OCI-LY7 (cell line): ENCODE results near the gene OR52B2.

ENCODE experiments used
- EZH2phosphoT487 ChIP-seq: fragments of 200-600 bp; sonication (generic); IDR thresholded peaks from 2 replicates; pipeline ENCODE4 v1.6.1; 2018; ENCODE audit warnings: low read depth, borderline replicate concordance, mild to moderate bottlenecking, mixed run types, antibody characterized with exemption, low read length, moderate library complexity, mixed read lengths
- TF ChIP-seq, protein P1 (sequence below): fragments of 200-600 bp; sonication (generic); conservative IDR thresholded peaks from 2 replicates; pipeline ENCODE4 v1.5.1; 2014; ENCODE audit warnings: mild to moderate bottlenecking, antibody characterized with exemption, low read length, moderate library complexity, mixed read lengths

DNA sequence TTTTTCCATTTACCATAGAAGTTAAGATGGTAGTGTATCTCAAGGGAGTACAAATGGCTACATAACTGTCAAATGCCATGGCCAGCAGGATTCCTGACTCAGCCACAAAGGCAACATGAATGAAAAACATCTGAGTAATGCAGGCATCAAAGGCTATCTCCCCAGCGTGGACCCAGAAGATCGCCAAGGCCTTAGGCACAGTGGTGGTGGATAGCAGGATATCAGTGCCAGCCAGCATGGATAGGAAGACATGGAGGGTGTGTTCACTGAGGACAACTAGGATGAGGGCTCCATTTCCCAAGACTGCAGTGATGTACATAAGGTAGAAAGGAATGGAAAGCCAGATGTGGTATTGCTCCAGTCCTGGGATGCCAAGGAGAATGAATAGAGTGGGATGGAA, 18.0 kb downstream of the OR52B2 start:
- TF ChIP-seq, protein P1, sequence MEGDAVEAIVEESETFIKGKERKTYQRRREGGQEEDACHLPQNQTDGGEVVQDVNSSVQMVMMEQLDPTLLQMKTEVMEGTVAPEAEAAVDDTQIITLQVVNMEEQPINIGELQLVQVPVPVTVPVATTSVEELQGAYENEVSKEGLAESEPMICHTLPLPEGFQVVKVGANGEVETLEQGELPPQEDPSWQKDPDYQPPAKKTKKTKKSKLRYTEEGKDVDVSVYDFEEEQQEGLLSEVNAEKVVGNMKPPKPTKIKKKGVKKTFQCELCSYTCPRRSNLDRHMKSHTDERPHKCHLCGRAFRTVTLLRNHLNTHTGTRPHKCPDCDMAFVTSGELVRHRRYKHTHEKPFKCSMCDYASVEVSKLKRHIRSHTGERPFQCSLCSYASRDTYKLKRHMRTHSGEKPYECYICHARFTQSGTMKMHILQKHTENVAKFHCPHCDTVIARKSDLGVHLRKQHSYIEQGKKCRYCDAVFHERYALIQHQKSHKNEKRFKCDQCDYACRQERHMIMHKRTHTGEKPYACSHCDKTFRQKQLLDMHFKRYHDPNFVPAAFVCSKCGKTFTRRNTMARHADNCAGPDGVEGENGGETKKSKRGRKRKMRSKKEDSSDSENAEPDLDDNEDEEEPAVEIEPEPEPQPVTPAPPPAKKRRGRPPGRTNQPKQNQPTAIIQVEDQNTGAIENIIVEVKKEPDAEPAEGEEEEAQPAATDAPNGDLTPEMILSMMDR, result no peak
- no peak for TF ChIP-seq EZH2phosphoT487
